Transverse colon (tissue), 4 donors: ENCODE measurements around the gene GALNT13. TPM values are rescaled to one million over a fixed set of nuclear protein-coding genes. Genes with fewer than 3 reads are reported as not detected.

Experiments
- DNase-seq: peaks from one replicate; pipeline ENCODE4 v3.0.0-alpha.2; 2019
- H3K27ac ChIP-seq, 4 donors: fragments of 200-600 bp; sonication (generic); 2 replicates each; pipeline ENCODE4 v1.5.1; 2016 to 2018; ENCODE audit warnings: inconsistent platforms in 4 of 4
- H3K27me3 ChIP-seq: fragments of 200-600 bp; sonication (generic); 2 replicates; pipeline ENCODE4 v1.5.1; 2017; ENCODE audit warnings: inconsistent platforms
- H3K36me3 ChIP-seq, 4 donors: fragments of 200-600 bp; sonication (generic); 2 replicates each; pipeline ENCODE4 v1.5.1; 2017 to 2019; ENCODE audit warnings: inconsistent platforms in 4 of 4
- H3K4me1 ChIP-seq, 4 donors: fragments of 200-600 bp; sonication (generic); 2 replicates each; pipeline ENCODE4 v1.5.1; 2017 to 2020; ENCODE audit warnings: inconsistent platforms in 4 of 4
- H3K4me3 ChIP-seq, 4 donors: fragments of 200-600 bp; sonication (generic); 1 replicate in 1 of 4; 2 replicates in 3 of 4; pipeline versions ENCODE4 v1.5.1 to v1.6.1; 2017 to 2019; ENCODE audit warnings: inconsistent platforms in 4 of 4
- H3K9me3 ChIP-seq, 2 donors: fragments of 200-600 bp; sonication (generic); 2 replicates each; pipeline ENCODE4 v1.5.1; 2017 to 2019; ENCODE audit warnings: inconsistent platforms in 2 of 2
- EP300 ChIP-seq: sonication (generic); formaldehyde crosslinking; IDR thresholded peaks from one replicate; pipeline ENCODE4 v1.6.1; 2017; ENCODE audit warnings: antibody characterized with exemption, low read depth
- POLR2A ChIP-seq: fragments of 450-650 bp; IDR thresholded peaks from one replicate; pipeline ENCODE4 v1.6.1; 2016; ENCODE audit warnings: antibody characterized with exemption, mild to moderate bottlenecking, moderate library complexity
- POLR2AphosphoS5 ChIP-seq, 3 donors: sonication (generic); formaldehyde crosslinking; IDR thresholded peaks; one replicate each; pipeline ENCODE4 v1.6.1; 2016; ENCODE audit warnings: antibody characterized with exemption in 3 of 3
- WGBS, 2 donors: methylation state at CpG; one replicate each; pipeline ENCODE4 v1.1.5; 2018; ENCODE audit warnings: low coverage in 1 of 2; 5-methylcytosine and 5-hydroxymethylcytosine counted together
- in situ Hi-C, 4 donors: fragments of 200-750 bp; cut with MboI; loops; one replicate each; pipeline versions ENCODE4 v1.15.0 to v1.15.1; 2017; ENCODE audit warnings: low sequenced_read_pairs in 3 of 4, low pct_ligation_motif_present in 1 of 4, low pct_unique_long_range_greater_than_20kb in 1 of 4
- intact Hi-C: fragments of 100-400 bp; cut with DNase I; formaldehyde crosslinking; loops from one replicate; pipeline ENCODE4 v1.15.1; 2023; ENCODE audit warnings: low total_unique reads
- total RNA-seq, 4 donors: library from RNA; depleted of rRNA; stranded (reverse); fragments of >200 nt; gene quantifications; one replicate each; pipeline ENCODE4 v1.1.0, GENCODE V29; 2016
- TF ChIP-seq, protein P1 (sequence below), 5 experiments: fragments of 200-600 bp in 3 of 5; fragments of 450-650 bp in 2 of 5; sonication (generic) in 3 of 5; IDR thresholded peaks; 1 replicate in 2 of 5; 2 replicates in 3 of 5; pipeline ENCODE4 v1.5.1; 2016 to 2017; ENCODE audit warnings: antibody characterized with exemption in 5 of 5, inconsistent platforms in 3 of 5, mild to moderate bottlenecking in 2 of 5, moderate library complexity in 1 of 5

Gene GALNT13
- total RNA-seq, 4 donors from 2014 or later = 0.41 to 0.95 TPM; not detected in 2

DNA sequence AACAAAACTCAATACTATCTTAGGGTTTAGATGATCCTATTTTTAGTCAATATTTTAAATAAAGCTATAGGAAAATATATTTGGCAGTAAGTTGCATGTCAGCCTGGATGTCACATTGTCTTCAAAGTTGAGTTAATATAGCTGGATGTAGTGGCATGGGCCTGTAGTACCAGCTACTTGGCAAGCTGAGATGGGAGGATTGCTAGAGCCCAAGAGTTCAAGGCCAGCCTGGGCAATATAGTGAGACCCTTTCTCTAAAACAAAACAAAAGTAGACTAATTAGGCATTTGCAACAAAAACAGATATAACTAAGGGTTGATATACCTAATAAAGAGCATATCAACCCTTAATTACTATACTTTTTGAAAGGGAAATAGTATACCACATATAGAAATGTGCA is 572.2 kb downstream of the GALNT13 start:
- Histone ChIP-seq H3K4me1 (peaks cover 0 to 11% (median 3%) of the 10 kb centered on the region in 4 donors), H3K27ac (no peak overlapping the region), H3K36me3 (no peaks in the 10 kb centered on the region), H3K27me3 (no peaks in the 10 kb centered on the region), H3K9me3 (no peaks in the 10 kb centered on the region), H3K4me3 (no peak overlapping the region)
- DNase-seq = no peak
- in situ Hi-C loops (no loop called here), intact Hi-C loops (no loop called here)
- TF ChIP-seq POLR2A = no peak
- no peak for TF ChIP-seq POLR2AphosphoS5 (IDR thresholded peaks at IDR 0.05)
- no peak for TF ChIP-seq EP300
- TF ChIP-seq, protein P1, sequence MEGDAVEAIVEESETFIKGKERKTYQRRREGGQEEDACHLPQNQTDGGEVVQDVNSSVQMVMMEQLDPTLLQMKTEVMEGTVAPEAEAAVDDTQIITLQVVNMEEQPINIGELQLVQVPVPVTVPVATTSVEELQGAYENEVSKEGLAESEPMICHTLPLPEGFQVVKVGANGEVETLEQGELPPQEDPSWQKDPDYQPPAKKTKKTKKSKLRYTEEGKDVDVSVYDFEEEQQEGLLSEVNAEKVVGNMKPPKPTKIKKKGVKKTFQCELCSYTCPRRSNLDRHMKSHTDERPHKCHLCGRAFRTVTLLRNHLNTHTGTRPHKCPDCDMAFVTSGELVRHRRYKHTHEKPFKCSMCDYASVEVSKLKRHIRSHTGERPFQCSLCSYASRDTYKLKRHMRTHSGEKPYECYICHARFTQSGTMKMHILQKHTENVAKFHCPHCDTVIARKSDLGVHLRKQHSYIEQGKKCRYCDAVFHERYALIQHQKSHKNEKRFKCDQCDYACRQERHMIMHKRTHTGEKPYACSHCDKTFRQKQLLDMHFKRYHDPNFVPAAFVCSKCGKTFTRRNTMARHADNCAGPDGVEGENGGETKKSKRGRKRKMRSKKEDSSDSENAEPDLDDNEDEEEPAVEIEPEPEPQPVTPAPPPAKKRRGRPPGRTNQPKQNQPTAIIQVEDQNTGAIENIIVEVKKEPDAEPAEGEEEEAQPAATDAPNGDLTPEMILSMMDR (IDR thresholded peaks at IDR 0.05) = no peak

DNA sequence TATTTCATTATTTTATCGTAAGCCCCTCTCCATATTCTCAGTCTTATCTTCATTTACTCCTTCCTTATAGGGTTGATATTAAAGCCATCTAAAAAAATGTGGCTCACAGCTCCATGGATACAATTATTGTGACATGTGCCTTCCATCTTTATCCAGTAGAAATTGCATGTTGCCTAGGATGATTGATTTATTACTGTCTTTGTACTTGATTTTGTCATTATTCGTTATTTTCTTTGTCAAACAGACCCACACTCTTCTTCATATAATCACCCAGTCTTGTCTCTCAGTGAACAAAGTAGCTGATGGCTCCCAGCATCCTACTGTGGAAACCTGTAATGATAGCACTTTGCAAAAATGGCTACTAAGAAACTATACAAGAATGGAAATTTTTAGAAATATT is 574.6 kb downstream of the GALNT13 start:
- Histone ChIP-seq H3K4me1 (peaks cover 0 to 11% (median 3%) of the 10 kb centered on the region in 4 donors), H3K36me3 (no peaks in the 10 kb centered on the region), H3K27me3 (no peaks in the 10 kb centered on the region), H3K9me3 (no peaks in the 10 kb centered on the region), H3K4me3 (no peak overlapping the region), H3K27ac (no peak overlapping the region)
- WGBS, 2 donors = 66 to 77% methylated on average over 2 of the region's 2 CpGs
- in situ Hi-C loops = no loop called here
- no peak for DNase-seq
- TF ChIP-seq, protein P1 (IDR thresholded peaks at IDR 0.05) = no peak
- TF ChIP-seq POLR2AphosphoS5 (IDR thresholded peaks at IDR 0.05) (no peak), POLR2A (no peak), EP300 (no peak)
- intact Hi-C loops = no loop called here

DNA sequence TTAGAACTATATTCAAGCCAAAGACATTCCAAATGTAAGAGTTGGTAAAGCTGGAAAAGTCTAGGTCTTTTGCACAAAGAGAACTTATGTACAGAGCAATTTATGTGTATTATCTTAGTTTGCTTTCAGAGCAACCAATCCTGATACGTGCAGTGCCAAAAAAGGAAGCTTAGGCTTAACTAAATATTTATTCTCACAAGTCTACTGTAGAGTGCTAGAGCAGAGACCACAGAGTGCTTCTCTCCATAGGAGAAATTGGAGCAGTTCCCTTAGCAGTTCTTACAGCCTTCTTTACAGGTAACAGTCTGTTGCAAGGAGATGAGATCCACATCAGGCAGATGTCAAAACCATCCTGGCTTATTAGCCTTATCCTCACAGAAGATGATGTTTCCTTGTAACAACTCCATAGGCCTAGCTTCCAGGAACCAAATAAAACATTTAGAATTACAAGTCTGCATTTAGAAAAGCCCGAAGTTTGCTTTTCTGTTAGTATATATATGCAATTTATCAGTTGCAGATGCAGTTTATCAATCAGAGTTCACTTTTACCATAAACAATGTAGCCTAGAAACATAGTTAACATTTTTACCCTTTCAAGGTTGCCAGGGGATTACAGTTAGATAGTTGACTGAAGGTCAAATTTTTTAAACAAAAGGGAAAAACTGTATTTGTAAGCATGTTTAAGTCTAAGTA is 576.2 kb downstream of the GALNT13 start:
- in situ Hi-C loops = no loop called here
- 15 to 23% methylated on average over 2 of the region's 2 CpGs for WGBS, 2 donors

DNA sequence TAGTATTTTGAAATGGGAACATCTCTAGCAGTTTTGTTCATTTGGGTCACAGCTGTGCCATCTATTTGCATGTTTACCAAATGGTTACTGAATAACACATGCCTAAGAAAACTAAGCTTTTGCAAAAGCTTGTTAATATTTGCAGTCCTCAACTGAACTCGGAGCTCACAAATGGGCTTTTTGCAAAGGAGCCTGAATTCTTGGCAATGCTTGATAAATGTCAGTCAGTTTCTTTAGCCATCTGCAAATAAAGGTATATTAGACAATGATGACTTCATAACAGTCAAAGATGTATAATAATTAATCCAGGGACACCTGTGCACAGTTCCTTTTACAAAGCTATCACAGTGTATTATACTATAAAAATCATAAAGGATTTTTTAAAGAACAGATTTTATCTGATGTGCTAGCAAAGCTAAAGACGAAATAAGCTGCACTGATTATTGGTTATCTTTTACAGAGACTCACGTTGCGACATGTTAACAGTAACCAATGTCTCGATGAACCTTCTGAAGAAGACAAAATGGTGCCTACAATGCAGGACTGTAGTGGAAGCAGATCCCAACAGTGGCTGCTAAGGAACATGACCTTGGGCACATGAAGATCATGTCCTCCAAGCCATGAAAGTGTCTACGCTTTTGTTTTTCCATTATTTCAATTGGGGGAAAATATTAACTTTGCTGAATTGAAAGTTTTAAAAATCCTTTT is 578.4 kb downstream of the GALNT13 start:
- Histone ChIP-seq H3K27me3 (no peaks in the 10 kb centered on the region), H3K9me3 (no peaks in the 10 kb centered on the region), H3K36me3 (no peaks in the 10 kb centered on the region), H3K27ac (no peak overlapping the region), H3K4me1 (peaks cover 0 to 11% (median 3%) of the 10 kb centered on the region in 4 donors), H3K4me3 (no peak overlapping the region)
- whole genome bisulfite sequencing, 2 donors = 50 to 56% methylated on average over 6 of the region's 6 CpGs
- TF ChIP-seq EP300 = no peak
- no peak for TF ChIP-seq POLR2AphosphoS5 (IDR thresholded peaks at IDR 0.05)
- TF ChIP-seq, protein P1 (IDR thresholded peaks at IDR 0.05) = no peak
- no peak for TF ChIP-seq POLR2A
- no peak for DNase-seq
- in situ Hi-C loops (no loop called here), intact Hi-C loops (no loop called here)

More for the DNA sequence above, 576.2 kb downstream of the GALNT13 start:
- intact Hi-C loops = no loop called here
- Histone ChIP-seq H3K27me3 (no peaks in the 10 kb centered on the region), H3K4me1 (peaks cover 0 to 11% (median 3%) of the 10 kb centered on the region in 4 donors), H3K9me3 (no peaks in the 10 kb centered on the region), H3K4me3 (no peak overlapping the region), H3K27ac (no peak overlapping the region), H3K36me3 (no peaks in the 10 kb centered on the region)
- no peak for TF ChIP-seq POLR2AphosphoS5 (IDR thresholded peaks at IDR 0.05)
- no peak for TF ChIP-seq POLR2A
- no peak for DNase-seq
